M059J (cell line): ENCODE data around the gene MYH10. TPM values are rescaled to one million over a fixed set of nuclear protein-coding genes. Genes with fewer than 3 reads are reported as not detected.

Experiments used
- DNase-seq: peaks from one replicate; pipeline ENCODE4 v3.0.0-alpha.2; 2012; ENCODE audit warnings: low read depth
- total RNA-seq: library from RNA; depleted of rRNA; stranded (reverse); fragments of >200 nt; shearing (Covaris generic); gene quantifications from 2 replicates; pipeline ENCODE4 v1.2.3, GENCODE V29; 2014

Gene MYH10
- total RNA-seq, 1 experiment from 2014 or later: 36.3 TPM

DNA sequence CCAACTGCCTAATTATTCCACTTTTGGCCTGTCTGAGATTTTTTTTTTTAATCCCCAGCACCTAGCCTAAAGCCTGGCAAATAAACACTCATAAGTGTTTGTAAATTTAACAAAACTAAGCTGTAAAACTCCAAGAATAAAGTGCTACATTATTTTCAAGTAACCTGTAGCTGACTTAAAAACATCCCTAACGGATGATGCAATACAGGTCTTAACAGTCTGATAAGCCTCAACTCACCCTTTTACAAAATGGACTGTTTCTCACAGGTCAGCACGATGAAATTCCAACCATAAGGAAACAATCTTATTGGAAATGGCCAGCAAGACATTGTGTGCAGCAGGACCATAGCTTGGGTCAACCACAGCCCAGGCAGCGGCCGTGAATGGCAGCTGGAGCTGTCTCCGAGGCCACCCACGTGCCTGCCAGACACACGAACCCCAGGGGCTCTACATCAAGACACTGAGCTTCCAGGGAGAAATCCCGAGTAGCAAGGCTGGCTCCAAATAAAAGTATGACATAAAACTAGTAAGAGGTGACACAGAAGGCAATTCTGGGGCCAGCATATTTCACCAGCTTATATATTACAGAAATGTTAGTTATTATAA lies 135.9 kb downstream of the MYH10 start:
- DNase-seq: no peak

DNA sequence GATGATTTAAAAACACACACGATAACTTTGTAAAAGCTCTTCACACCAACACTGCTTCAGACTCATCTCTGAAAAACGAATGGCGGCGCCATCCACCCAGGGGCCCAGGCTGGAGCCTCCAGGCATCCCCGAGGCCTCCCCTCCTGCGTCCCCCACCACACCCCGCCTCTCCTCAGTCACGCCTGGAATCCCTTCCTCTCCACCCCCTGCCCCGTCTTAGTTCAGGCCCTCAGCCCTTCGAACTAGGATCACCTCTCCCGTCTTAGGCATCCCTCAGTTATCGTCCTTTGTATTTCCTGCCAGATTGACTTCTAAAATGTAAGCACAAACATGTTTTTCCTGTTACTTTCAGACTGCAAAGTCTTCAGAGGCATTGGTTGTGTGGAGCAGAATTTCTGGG lies 136.5 kb downstream of the MYH10 start:
- no peak for DNase-seq

DNA sequence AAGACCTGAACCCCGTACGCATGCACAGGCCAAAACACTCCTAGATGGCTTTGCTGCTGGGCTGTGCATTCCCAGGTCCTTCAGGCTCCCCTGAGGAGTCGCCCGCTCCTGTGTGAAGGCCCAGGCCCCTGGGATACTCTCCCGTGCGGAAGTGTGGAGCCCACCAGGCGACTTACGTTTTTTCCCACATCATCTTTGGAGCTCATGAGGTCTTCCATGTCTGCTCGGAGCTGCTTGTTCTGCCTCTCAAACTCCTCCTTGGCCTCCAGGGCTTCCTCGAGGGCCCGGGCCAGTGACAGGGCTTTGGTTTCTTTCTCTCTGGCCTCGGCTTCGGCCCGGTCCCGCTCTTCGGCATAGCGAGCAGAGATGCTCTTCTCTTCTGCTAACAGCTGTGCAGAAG lies 138.4 kb downstream of the MYH10 start:
- no peak for DNase-seq

DNA sequence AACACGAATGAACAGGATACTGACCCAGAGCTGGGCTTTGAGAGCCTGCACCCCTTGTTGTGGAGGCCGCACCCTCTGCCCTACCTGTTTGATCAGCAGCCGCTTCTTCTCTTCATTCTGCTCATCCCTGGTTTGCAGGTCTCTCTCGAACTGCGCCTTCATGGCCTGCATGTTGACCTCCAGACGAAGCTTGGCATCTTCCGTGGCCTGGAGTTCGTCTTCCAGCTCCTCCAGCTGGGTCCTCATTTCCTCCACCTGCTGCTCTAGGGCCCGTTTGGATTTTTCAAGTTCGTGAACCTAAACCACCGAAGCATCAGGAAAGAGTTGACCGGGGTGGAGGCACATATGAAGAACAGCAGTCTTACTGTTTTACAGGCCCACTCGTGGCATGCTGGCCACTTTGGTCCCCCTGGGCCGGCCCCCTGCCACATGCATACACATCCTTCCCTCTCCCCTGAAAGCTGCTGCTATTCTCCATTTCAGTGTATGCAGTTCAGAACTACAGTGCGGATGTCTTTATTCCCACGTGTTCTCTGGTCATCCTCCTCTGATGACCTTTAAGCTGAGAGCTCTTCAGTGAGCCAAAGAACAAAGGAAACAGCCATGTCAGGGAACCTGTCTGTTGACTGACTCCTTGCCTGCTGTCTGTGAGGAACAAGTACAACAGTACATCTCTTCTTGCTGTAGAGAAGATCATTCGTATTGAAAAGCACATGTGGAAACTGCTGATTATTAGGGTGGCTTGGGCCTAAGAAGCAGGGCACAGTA lies 140.1 kb downstream of the MYH10 start:
- no peak for DNase-seq

- no peak for DNase-seq
These were observed 140.7 kb downstream of the MYH10 start for GRCh38 chr17:8489841-8490240.

- peak; percentile 88 for DNase-seq
These were observed 141.6 kb downstream of the MYH10 start for GRCh38 chr17:8488901-8489300.

GRCh38 chr17:8488491-8488890 lies 142.0 kb downstream of the MYH10 start:
- DNase-seq: no peak

DNA sequence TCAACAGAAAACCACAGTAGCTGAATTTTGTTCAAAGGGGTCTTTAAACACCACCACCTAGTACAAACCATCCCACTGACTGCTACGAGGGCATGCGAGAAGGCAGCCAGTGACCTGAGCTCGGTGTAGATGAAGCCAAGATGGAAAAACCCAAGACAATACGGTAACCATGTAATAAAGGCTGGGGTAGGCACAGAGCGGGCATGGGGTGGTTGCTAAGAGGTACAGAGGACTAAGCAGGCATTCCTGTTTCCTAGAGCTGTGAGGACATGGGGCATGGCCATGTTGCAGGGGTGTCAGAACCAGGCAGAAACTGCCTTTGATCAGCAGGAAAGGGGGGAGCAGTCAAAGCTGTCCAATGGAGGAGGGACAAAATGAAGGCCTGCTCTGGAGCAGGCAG lies 142.8 kb downstream of the MYH10 start:
- DNase-seq: no peak

DNA sequence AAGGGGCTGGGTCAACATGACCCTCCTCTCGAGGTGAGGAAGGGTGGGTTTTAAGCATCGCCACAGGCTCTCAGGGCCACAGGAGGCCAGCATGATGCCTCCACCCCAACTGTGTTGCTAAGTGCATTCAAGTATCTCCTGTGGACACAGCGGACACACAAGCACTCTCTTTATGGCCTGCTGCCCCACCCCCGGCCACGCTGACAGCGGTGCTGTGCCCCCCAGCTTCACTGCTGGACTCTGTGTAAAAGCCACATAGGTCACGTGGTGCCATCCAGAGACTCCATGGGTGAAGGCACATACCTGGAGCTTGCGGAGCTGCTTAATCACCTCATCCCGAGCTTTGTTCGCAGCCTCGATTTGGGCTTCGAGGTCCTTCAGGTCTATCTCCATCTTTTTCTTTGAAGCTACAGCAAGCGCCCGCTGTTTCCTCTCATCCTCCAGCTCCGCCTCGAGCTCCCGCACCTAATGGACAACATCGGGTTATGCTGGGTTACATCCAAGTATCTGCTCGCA lies 143.3 kb downstream of the MYH10 start:
- no peak for DNase-seq

GRCh38 chr17:8485491-8485890 lies 145.0 kb downstream of the MYH10 start:
- no peak for DNase-seq

- no peak for DNase-seq
These were observed 146.1 kb downstream of the MYH10 start for GRCh38 chr17:8484465-8484864.

DNA sequence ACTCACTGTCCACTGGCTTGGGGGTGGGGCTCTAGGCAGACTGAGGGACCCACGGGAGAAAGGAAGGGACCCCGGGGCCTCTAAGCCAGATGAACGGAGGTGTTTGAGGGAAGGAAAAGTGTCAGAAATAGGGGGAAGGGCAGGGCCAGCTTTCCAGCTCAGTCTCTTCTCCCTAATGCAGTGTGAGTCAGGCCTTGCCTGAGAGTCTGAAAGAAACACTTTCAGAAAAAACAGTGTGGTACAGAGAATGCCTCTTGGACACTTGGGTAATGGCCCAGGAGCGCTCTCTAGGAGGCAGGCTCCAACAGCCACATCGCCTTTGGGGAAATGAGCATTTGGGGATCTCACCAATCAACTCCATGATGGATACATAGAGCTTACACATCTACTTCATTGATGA lies 148.0 kb downstream of the MYH10 start:
- DNase-seq: no peak

DNA sequence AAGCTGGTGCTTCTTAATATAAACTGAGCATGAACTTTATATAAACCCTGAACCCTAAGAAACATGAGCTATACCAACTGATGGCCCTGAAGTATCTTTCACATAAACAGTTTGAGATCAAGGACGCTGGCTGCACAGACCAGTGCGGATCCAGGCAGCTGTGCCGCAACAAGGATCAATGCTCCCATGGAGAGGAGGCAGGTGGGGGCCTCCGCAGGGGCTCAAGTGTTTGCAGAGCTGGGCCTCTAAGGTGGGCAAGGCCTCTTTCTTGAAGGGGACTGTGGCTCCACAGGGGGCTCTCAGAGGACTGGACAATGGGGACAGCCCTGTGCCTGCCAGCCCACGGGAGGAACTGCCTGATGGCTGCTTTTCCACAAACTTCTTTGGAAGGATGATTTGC lies 148.8 kb downstream of the MYH10 start:
- no peak for DNase-seq

- no peak for DNase-seq
These were observed 149.4 kb downstream of the MYH10 start for GRCh38 chr17:8481089-8481488.

DNA sequence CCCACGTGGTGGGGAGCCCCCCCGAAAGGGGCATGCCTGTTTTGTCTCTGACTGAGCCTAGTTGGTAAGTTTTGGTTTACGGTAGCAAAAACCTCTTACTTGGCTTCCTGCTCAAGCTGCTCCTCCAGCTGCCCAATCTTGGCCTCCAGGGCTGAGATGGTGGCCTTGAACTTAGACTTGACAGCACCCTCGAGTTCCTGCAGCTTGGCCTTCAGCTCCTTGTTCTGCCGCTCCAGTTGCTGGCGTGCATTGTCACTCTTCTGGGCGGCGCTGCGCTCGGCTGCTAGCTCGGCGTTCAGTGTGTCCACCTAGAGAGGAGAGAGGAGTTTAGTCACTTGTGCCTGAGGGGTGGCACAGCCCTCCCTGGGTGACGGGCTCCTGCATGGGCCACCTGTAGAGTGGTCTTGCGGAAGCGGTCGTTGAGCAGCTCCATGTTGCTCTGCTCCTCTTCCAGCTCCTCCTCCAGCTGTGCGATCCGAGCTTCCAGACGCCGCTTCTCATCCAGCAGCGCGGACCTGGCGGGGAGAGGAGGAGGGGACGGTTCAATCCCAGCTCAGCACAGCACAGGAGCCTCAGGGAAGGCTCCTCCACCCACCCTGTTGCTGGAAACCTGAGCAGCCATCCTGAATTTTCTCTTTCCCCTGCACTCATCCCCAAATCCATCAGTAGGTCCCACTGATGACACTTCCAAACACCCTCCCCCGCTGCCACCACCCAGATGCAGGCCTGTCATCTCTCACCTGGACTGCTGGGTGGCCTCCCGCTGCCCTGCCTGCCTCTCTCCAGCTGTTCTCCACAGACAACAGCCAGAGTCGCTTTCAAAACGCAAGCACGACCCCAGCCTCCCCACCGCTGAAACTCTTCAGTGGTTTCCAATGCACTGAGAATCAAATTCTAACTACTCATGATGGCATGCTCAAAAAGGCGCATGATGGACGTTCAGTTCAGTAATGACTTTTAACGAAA lies 150.2 kb downstream of the MYH10 start:
- DNase-seq: no peak

DNA sequence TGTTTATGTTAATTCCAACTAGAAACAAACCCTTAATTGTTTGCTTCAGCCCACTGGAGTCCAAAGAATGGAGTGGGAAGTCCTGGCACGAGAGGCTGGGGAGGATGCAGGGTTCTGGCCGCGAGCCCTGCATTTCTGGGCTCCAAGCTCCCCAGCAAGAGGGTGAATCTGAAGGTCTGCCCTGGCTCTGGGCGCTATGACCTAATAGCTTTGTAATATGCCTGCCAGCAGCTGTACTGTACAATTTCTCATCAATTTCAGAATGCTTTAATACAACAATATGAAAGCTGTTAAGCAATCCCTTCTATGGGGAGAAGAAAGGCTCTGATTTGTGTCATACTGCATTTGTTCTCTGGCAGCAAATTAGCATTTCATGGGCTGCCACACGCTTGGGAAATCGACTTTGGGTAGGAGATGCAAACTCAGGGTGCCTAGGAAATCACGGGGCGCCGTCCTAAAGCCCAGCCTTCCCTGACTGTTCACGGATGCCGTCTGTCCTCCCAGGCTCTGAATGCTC lies 151.0 kb downstream of the MYH10 start:
- DNase-seq: no peak

DNA sequence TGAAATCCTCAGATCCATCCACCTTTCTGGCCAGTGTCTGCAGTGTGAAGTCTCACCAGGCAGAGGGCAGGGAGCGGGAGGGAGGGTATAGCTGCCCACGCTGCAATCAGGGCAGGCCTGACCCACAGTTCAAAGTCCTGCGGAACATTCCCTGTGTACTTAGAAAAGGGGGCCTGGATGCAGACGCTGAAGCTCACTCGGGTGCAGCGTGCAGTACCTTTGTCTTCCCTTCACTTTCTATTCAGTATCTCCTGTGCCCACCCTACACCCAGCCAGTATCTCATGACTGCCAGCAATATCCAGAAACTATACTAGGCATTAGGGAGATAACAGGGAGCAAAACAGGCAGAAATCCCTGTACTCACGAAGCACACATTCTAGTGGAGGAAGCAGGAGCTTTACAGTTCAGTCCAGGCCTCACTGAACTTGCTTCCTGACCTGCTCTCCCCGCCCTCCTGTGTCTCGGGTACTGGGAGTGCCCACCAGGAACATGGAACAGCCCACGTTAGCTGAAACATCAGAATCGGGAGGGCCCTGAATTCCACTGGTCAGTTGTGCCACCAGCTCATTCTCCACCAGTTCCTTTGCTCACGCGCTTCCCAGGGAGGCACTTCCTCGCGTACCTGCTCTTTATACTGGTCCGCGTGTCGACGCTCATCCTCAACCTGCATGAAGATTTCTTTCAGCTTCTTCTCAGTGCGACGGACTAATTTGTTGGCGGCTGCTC lies 152.6 kb downstream of the MYH10 start:
- DNase-seq: no peak

GRCh38 chr17:8477171-8477570 lies 153.4 kb downstream of the MYH10 start:
- DNase-seq: no peak

DNA sequence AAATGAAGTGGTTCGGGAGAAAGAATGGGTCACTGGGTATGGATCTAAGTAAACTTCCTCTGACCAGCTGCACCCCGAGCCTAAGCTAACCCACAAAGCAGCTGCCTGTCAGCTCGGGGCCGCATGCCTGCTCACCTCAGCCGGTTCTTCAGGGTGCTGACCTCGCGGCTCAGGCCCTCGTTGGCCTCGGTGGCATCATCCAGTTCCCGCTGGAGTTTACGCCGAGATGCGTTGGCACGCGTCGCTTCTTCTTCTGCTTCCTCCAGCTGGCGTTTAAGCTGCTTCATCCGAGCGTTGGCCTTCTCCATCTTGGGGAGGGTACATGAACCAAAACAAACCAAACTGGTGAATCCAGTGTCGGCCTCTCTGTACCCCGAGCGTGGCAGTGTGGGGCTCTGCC lies 153.8 kb downstream of the MYH10 start:
- no peak for DNase-seq

- DNase-seq: no peak
These were observed 154.7 kb downstream of the MYH10 start for GRCh38 chr17:8475781-8476180.

DNA sequence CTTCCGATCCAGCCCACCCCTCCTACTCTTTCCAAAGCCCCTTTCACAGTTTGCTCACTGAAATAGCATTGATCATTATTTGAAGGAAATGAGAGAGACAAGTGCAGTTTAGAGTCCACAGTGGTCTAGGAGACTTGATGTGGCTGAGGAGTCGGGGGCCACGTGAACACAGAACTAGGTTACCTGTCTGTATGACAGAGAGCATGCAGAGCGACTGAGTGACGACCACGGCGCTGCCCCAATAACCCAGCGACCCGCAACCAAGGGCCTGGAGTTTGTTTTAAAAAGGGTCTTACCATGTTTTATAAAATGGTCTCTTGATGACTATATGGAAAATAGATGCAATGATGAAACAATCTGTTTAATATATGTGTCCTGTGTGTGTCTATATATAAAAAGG lies 155.3 kb downstream of the MYH10 start:
- no peak for DNase-seq
